Left renal cortex interstitium (tissue), 4 donors: ENCODE data around the gene NIM1K. TPM values are rescaled to one million over a fixed set of nuclear protein-coding genes. Genes with fewer than 3 reads are reported as not detected.
"Not testable (repeated sequence)": the region's sequence is repeated elsewhere in the genome, so short reads cannot be mapped to it uniquely, and the experiment has no call there.

Source experiments
- DNase-seq, 4 donors: peaks; one replicate each; pipeline ENCODE4 v3.0.0-alpha.2; 2013; ENCODE audit warnings: low read depth in 4 of 4, low spot score in 2 of 4, missing footprints in 1 of 4
- polyA plus RNA-seq, 4 donors: library from polyadenylated mRNA; unstranded; fragments of 120-200 nt; gene quantifications; one replicate each; pipeline ENCODE4 v1.2.1, GENCODE V29; 2013; ENCODE audit not compliant: insufficient read length in 4 of 4

NIM1K gene
- polyA plus RNA-seq, 4 donors = 0.46 to 0.85 (median 0.54) TPM

DNA sequence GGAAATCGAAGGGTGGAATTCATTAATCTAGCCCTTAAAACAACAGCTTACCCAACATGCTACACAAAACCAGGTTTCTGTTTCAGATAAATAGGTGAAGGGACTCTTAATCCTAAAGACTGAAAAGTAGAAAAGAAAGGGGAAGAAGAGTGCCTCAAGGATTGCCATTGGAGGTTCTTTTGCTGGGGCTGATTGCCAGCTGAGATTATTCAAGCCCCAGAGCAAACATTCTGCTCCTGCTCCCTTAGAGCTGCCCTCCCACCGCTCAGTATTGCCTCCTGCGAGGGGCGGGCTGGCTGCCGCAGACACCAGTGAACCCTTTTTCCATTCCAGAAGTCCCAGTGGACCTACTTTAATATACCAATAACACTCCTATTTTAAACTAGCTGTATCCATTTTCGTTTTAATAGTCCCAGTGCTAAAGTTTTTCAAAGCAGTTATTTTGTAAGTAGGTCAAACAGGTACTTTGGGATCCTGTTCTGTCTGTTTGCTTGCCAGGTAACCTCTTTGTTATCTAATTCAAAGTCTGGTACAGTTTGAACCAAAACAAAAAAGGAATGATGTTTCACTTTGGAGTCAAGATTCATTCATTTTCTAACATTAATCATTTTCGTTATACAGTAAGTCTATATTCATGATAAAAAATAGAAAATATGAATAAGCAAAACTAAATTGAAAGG is 82.5 kb downstream of the NIM1K start:
- no peak for DNase-seq

DNA sequence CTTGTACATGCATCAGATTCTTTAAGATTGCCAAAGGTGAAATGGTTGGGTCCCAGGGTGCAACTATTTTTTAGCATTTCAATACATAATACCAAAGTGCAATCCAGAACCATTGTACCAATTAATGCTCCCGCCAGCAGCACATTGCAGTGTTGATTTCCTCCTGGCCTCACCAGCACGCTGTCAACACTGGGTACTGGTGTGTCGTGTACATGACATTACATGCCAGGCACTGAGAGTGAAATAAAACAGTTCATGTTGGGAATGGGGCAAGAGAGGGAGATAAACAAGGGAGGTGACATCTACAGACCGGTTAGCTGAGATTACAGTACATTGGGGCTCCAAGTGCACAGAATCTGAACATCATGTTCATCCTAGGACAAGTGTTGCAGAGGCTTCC is 83.4 kb downstream of the NIM1K start:
- no peak for DNase-seq

DNA sequence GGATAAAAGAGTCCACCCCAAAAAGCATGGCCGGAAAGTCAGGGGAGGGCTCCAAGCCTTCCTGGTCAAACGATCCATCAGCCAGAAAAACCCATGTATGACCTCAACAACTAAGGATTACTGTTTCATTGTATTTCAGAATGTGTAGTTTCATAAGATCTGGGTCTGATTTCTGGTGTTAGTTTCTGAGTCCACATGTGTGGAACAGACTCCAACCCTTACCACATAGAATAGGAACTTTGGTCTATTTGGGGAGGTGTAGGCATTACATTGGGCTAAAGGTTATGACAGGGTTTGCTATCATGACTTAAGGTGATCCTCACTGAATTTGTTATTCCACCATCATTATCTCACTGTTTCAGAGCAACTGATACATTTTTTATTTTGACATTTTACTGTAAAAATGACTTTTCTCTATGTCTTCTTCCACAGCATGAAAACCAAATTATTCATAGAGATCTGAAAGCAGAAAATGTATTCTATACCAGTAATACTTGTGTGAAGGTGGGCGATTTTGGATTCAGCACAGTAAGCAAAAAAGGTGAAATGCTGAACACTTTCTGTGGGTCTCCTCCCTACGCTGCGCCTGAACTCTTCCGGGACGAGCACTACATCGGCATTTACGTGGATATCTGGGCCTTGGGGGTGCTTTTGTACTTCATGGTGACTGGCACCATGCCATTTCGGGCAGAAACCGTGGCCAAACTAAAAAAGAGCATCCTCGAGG is 87.7 kb downstream of the NIM1K start:
- no peak for DNase-seq

DNA sequence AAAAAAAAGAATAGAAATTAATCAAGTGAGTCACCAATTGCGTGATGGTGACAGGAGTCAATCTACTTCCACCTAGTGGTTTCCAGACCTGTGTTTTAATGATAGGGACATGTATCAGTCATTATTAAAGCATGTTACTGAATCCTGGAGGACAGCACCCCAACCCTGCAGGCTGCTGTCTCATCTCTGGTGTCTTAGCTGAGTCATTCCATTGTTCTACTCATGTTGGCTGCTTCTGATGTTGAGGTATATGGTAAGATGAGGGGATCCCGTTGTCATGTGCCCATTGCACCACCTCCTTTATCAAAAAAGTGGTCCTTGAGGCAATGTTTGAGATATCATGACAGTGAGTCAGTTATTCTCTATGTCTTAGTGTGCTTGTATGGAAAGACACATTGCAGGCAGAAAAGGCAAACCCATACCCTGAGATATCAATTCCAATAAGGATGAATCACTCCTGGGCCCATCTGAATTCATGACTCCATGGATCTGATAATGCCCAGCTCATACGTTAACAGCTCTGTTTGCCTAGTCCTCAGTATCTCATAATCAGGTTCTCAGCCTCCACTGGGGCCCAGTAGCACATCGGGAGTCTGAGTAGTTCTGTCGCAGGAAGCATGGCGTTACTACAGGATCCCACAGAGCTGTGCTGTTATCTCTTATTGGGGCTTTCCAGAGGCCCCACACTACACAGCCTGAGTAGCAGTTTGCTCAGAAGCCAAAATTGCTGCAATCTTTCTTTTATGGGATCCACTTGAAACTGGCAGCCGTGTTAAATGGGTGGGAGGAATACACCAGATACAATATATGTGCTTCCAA is 90.0 kb downstream of the NIM1K start:
- no peak for DNase-seq

DNA sequence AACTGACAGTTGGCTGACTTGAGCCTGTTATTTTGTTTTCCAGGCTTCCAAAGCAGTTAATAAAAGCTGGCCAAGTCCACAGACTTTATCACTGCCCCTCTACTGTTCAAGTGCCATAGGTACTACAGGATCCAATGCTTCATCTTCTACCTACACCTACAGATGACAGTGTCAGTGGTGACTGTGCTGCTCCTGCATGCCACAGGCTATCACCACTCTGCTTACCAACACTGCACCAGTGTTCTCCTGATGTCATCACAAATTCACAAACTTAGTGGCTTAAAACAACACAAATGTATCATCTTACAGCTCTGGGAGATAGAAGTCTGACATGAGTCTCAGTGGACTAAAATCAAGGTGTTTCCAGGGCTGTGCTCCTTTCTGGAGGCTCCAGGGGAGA is 94.6 kb downstream of the NIM1K start:
- no peak for DNase-seq

DNA sequence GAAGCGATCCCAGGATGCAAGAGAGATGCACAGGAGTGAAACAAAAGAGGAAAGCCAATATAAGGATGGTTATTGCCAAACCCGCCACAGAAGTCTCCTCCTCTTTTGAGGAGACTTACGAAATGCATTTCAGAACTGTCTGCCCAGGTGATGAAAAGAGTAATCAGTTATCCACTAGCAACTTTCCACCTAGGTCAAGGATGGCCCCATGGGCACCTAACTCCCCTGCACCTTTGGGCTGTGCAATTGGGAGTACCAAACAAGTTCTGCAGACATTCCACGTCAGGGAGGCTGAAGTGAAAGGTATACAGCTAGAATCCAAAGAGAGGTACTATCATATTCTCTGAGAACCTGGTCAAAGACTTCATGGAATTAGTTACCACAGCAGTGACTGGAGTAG is 95.5 kb downstream of the NIM1K start:
- DNase-seq = no peak

DNA sequence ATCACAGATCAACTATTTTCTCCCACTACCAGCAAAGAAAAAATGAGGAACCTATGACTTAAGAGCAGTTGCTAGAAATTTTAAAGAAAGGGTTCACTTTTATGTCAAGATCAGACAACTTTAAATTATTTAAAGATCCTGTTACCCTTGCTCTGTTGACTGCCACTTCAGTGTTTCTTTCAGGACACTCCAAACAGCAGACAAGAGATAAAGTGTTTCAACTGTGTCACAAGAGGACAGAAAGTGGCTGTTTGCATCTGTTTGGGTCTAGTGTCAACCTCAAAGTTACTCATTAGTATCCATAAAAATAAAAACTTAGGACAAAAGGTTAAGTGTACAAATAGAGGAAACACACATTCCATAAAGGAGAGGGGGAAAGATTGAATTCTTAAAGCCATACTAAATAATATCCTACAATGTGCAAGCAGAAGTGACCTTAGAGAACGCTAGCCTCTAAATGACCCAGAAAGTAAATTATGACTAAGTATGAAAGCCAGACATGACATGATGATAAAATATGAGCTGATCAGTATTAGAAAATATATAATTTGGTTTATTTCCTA is 96.3 kb downstream of the NIM1K start:
- DNase-seq = no peak

DNA sequence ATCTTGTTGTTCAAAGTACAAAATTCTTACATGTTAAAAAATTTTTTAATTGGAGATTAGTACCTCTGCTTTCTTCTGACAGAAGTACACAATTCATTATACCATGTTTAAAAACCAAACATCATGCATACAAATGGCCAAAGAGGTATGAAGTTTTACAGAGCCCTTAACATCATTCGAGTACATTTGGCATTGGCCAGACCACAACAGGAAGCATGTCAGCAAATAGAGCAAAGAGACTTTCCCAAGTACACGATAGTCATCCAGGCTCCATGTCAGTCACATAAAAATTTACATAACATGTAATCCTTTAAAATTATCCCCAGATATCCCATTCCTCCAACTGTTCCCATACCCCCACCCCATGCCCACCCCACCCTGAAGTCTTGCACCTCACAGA is 98.7 kb downstream of the NIM1K start:
- DNase-seq = no peak

DNA sequence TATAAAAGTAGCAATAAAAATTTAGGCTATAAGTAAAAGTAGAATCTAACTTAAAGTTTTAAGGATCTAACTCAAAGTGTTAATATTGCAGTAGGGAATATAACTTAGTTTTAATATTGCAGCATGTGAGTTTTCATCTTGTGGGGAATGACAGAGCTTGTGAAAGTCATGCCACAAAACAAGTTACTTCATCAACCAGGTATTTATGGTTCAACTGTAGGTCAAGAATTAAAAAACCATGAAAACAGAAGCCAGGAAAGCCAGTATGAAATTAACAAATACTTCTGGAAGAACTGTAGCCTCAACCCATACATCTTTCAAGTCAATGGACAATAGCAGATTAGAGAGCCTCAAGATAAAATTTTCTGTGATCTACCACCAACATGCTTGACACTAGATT is 102.2 kb downstream of the NIM1K start:
- DNase-seq = no peak

DNA sequence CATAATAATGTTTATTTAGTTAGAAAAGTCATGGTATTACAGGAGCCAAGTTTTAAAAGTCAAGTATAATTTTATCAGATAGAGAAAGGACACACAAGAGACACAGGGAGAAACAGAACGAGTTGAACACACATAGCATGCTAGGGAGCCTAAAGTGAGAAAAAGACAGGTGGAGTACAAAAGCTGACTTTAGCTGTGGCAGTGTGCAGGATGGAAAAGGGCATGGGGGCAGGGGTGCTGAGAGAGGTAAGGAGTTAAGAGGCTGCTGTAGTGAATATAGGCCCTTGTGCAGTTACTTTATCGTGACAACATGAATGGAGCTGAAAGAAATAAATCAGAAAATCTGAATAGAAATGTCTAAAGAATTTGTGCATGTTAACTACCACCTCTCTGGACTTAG is 103.2 kb downstream of the NIM1K start:
- no peak for DNase-seq

DNA sequence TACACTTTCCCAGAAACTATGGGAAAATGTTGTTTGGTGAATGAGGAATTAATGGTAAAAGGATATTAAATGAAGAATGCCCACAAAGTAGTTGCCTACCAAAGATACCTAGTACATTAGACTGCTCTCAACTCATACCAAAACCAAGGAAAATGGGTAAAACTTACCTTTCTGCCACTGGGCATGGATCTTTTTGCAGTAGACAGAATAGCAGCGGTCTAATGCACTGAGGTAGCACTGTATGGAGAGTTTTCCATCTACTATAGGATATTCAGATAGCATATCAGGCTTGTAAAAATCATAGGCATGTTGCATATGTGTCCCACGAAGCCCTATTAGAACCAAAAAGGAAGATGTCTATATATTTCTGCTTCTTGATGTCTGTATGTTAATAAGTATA is 104.8 kb downstream of the NIM1K start:
- DNase-seq = no peak

DNA sequence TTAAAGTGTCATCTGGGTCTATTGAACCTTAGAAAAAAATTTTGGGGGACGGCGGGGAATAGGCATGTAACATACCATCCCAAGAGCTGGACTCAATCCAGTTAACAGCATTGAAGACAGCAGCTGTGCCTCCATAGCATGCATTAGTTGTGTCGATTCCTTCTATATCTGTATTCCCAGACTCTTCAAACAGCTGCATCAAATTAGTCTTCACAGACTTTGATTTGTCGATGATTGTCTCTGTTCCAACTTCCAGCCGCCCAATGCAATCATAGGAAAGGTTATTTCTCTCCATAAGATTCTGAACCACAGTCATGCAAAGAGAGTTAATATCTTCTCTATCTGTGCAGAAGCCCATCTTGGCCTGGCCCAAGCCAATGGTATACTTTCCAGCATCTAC is 106.4 kb downstream of the NIM1K start:
- no peak for DNase-seq

DNA sequence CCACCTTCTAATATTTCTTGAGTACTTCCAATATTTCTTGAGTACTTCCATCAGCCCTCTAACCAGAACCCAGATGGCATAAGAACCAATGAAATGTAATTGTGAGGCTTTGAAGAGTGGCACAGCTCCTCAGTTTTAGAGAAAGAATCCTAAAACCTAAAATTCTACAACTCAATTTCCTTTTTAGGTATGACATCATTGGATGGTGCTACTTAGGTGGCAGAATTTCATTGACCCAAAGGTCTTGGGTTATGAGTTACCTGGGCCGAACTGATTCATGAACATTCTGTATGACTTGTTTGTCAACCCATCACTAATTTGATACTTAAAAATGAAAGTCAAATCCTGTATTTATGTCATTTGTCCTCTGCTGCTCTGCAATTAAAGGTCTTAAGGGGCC is 108.1 kb downstream of the NIM1K start:
- DNase-seq = no peak

DNA sequence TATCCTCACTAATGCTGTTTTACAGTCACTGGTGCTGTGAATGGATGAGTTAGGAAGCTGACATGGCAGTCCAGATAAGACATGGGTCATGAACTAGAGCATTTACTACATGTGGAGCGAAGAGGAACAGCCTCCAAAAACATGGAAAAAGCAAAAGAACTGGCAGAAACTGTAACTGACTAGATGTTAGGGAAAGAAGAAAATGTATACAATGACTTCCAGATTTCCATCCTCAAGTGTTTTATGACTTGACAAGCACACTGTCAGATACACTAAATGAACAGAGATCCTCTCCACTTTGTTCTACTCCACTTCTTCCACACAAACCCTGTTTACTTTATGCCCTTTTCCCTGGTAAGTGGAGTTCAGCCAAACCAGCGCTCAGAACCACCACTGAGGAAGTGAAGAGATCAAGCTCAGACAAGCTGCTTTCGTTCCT is 109.6 kb downstream of the NIM1K start:
- DNase-seq = no peak

DNA sequence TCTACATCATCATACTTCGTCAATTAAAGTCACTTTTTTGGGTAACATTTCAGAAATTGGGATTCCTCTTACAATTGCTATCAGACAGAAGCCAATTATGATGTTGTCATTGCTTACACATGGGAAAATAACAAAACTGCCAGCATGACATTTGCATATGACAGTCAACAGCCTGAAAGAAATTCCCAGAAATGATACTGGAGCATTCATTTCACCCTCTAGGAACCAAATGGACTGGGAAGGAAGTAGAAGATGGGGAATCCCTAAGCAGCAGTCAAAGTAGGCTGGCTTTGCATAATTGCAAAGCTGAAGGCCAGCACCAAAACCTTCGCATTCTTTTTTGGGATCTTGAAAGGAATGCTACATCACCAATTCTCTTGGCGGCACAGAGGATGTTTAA is 110.5 kb downstream of the NIM1K start:
- no peak for DNase-seq

DNA sequence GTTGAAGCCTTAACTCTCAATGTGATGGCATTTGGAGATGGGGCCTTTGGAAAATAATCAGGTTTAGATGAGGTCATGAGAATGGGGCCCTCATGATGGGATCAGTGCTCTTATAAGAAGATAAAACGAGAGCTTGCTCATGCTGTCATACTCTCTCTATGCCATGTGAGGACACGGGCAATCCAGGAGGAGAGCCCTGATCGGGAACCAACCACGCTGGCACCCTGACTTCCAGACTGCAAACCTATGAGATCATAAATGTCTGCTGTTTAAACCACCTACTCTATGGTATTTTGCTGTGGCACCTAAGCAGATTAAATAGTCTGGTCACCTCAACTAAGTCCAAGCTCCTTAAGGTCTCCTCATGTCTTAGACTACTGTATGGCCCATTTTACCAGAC is 111.2 kb downstream of the NIM1K start:
- DNase-seq = no peak

DNA sequence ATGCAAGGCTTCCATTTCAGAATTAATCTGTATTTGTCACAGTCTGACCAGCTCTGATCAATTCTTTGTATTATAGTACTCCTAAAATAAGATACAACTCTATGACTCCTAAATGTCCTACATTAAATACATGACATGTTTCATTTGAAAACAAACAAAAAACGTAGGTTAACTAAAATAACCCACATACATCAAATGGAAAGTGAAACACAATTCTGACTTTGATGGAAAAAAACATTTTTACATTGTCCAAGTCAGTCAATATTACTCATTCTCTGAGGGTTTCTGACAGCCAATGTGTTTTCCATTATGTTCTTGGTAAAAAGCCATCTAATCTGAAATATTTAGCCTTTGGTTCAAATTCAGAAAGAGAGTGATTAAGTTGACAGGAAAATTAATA is 112.5 kb downstream of the NIM1K start:
- DNase-seq = no peak

DNA sequence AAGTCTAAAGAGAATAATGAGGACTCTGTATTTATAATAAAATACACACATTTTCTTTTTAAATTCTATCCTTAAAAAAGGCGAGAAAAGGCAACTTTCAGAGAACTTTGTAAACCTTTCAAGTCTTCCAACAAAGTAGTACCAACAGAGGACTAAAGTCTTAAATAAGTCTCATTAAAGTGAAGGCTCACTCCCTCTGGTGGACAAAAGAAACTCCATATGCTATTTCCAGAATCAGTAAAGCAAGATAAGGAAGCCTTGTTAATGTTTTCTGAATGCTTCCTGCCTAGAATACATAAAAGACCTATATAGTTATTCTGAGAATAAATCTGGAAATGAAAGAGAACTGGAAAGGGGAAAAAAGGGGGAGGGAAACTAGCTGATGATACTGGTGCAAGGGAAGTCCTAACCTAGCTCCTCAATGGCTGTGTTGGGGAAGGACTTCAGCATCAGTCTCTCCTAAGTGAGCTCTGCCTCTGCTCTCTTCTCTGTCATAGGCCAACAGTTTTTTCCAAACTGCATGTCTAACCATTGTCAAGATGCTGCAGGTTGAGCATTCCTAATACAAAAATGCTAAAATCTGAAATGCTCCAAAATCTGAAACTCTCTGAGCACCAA is 114.0 kb downstream of the NIM1K start:
- peak in 1 of 4 donors; percentile 61 for DNase-seq

DNA sequence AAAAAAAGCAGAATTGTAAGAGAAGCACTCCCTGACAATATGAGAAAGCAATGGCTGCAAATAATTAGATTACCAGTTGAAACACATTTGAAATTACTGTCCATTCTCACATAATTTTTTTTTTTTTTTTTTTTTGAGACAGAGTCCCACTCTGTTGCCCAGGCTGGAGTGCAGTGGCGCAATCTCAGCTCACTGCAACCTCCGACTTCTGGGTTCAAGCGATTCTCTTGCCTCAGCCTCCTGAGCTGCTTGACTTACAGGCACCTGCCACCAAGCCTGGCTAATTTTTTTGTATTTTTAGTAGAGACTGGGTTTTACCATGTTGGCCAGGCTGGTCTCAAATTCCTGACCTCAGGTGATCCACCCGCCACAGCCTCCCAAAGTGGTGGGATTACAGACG is 114.9 kb downstream of the NIM1K start:
- not testable (repeated sequence) for DNase-seq

DNA sequence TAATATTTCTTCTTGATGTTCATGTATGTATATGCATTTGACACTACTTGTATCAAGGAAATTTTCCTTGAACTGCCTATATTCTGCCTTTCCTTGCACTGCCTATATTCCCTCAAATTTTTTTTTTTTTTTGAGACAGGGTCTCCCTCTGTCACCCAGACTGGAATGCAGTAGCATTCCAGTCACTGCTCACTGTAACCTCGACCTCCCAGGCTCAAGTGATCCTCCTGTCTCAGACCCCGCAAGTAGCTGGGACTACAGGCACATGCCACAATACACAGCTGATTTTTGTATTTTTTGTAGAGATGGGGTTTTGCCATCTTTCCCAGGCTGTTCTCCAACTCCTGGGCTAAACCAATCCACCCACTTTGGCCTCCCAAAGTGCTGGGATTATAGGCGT is 117.1 kb downstream of the NIM1K start:
- no peak for DNase-seq

DNA sequence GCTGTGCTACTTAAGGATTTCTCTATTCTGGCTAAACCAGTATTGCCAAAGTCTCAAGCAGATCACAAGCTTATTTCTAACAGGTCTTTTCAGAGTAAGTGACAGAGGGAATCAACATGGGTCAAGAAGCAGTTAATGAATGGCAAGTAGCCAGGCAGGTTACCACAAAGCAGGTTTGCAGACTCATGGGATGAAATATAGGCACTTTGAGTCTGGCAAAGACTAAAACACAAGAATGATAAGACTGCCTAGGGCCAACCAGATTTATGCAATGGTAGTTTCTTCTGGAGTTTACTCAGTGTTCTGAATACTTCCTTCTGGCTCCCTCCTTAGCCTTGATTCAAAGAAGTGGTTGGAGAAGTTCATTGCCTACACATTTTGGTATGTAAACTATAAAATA is 117.6 kb downstream of the NIM1K start:
- DNase-seq = peak in 1 of 4 donors; percentile 17
